HG03039 (cell line): Measurements from ENCODE around the gene ADPRM.

Experiments
- ATAC-seq: cut with Tn5 transposase; IDR thresholded peaks from one replicate; pipeline ENCODE4 v1.9.1; 2021; ENCODE audit warnings: mild to moderate bottlenecking, moderate library complexity; ENCODE audit not compliant: unreplicated experiment

The ADPRM gene

DNA sequence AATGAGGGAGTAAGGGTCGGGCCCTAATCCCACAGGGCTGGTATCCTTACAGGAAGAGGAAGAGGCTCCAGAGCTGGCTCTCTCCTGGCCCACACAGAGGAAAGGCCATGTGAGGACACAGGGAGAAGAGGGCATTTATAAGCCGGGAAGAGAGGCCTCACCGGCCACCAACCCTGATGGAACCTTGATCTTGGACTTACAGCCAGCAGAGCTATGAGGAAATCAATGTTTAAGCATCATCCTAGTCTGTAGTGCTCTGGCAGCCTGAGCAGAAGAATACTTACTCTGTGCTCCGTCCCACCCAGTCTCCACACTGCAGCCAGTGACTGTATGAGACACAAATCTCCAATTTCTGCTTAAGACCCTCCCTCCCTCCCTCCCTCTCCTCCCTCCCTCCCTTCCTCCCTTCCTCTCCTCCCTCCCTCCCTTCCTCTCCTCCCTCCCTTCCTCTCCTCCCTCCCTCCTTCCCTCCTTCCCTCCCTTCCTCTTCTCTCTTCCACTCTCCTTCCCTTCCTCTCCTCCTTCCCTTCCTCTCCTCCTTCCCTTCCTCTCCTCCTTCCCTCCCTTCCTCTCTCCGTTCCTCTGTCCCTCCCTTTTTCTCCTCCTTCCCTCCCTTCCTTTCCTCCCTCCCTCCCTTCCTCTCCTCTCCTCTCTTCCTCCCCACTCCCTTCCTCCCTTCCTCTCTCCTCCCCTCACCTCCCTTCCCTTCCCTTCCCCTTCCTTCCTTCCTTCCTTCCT is 41.3 kb downstream of the ADPRM start:
- no peak for ATAC-seq

DNA sequence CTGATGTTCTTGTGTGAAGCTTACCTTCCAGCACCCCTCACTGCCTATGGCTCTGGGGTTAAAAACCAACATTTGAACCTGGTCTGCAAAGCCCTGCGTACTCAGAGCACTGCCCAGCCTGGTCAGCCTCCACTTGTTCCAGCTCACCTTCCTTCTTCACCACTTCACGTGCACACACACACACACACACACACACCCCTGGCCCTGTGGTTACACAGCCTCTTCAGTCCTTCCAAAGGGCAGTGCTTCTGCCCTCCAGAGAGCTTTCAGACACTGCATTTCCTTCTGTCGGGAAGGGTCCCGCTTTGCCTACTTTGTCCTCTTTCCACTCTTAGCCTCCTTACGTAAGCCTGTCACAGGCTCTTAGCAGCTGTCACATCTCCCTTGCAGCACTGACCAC is 42.0 kb downstream of the ADPRM start:
- no peak for ATAC-seq

DNA sequence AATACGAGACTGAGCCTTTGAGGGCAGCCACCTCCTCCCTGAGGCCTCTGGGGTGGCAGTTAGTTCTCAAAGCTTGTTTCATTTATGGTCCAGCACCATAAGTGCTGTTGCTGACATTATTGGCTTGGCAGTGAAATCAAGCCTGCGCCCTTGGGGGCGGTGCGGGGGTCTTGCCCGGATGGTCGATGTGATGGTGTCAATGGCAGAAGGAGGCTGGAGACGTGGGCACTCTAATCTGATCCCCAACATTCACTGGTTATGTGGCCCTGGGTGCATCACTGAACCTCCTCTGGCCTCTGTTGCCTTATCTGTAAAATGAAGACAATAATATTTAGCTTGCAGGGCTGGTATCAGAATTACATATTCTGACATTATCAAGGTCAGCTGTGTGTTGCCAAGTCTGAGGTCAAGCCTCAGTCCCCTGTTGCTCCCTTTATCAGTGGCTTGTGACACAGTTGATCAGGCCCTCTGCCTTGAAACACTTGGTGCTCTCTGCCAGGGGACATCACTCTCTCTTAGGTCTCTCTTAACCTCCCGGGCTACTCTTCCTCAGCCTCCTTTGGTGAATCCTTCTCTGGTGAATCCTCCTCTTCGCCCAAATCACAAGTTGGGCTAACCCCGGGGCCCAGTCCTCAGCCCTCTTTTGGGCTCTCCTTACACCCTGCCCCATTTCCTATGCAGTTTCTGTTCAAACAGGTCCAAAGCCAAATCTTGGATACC is 44.2 kb downstream of the ADPRM start:
- no peak for ATAC-seq

DNA sequence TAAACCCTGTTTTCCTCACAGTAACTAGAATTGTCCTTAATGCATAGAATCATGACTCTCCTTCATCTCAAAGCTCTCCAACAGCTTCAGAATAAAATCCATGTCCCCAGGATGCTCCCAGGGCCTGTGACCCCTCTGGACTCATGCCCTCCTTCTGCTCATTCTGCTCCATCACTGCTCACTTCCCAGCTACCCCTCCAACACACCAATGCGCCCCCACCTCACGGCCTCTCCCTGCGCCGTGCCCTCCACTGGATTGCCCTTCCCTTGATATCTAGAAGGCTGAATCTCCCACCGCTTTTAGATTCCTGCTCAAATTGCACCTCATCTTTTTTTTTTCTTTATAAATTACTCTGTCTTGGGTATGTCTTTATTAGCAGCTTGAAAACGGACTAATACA is 45.0 kb downstream of the ADPRM start:
- no peak for ATAC-seq

DNA sequence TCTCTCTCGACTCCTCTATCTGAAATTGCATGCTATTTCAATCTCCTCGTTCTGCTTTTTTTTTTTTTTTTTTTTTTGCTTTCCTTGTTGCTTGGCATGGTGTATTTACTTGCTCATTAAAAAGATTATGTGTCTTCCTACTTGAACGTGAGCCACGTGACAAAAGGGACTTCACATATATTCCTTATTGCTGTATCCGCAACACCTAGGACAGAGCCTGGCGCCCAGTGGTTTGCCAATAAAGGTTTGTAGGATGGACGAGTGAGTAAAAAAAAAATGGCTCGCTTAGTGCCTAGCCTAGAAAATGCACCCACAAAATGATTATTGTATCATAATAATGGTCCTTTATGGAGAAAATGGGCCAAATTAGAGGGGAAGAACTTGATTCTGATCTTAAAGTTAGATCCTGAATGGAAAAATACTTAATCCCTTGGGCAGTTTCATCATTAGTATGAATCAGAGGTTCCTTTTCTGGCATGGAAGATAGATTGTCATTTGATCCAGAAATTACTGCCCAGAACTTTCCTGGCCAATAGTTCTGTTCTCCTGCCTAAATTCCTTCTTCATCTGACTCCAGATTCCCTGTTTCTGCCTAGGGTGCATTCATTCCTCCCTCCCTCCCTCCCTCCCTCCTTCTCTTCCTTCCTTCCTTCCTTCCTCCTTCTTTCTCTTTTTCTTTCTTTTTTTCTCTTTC is 46.1 kb downstream of the ADPRM start:
- ATAC-seq, result no peak

DNA sequence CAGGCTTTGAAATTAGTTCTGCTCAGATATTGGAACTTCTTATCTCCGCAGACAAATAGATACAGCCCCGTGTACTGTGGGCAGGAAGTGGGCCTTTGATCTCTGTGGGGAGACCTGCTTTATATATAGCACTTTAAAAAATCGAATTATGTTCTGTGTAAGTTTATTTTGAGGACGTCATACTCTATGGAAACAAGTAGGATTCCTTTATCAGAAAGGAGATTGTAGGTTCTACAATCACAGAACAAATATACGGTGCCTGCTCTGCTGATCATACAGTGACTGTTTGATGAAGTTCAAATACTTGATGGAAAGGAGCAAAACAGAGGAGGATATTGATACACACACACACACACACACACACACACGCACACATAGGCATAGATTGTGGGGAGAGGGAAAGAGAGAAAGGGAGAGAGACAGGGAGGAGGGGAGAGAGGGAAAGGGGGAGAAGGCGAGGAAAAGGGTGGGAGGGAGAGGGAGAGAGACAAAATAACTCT is 47.2 kb downstream of the ADPRM start:
- ATAC-seq, result no peak

DNA sequence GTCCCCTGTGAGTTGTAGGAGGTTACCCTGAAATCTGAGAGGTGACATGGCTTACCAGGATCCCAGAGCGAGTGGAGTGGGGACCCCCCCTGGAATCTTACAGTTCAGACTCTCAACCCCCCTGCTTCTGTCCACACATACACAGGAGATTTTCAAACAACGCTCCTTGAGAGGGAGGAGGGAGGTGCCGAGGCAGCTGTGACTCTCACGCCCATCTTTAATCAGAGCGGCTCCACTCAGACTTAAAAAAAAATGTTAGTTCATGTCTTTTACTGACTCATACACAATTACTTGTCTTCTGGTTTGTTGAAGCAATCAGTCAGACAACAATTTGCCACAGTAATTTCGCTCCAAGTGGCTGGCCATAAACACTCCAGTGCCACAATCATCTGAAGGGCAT is 47.8 kb downstream of the ADPRM start:
- no peak for ATAC-seq

DNA sequence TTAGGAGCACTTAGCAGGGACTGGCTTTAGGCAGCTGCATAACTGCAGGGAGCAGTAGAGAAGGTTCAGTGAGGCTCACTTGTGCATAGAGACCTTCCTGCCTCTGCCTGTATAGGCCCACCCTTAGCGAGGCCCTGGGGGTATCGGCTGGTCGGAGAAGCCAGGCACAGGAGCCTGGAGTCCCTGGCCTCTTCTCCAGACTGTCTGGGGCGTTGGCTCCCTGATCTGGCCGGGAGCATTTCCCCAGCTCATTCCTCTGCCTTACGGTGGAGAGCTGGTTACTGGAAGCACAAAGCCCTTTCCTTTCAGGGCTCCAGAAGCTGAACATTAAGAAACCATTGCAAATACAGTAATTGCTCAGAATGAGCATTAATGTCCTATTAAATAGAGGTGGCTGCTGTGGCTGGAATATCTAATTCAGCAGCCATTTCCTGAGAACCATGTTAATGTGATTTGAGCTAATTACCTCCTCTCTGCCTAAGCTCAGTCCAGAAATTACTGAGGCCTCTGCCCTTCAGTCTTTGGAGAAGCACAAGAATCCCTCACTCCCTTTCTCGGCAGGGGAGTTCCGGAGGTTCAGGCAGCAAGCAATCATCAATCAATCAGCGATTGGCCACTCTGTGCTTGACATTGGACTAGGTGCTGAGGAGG is 51.3 kb downstream of the ADPRM start:
- ATAC-seq, result no peak

DNA sequence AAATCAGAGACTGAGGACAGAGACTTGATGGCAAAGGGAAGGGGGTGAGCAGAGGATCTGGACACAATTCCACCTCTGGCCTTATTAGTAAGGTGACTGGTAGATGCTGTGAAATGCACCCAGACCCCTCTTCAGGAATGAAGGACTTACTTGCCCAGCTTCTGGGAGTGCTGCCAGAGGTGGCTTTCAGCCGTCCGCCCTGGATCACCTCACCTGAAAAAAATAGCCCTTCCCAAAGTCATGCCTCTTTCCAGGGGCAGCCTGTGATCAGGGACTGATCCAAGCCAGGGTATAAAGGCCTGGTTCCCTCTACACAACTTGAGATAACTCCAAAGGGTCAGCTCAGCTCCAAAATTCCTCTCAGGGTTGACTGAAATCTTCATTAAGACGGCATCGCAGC is 52.8 kb downstream of the ADPRM start:
- no peak for ATAC-seq

DNA sequence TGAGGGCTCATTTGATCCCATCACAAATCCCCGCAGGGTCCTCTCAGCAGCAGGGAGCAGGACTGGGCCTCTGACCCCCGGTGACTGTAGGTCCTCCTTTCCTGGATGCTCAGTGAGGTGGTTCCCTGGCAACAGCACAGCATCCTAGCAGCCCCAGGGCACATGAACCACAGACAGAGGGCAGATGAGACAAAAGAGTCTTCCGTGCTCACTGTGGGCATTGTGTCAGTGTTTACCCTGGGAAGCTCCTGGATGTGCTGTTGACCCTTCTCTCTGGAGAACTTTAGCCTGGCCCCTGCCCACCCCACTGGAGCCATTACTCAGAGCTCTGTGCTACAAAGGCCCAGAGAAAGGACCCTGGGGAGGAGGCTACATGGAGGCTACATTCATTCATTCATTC is 54.2 kb downstream of the ADPRM start:
- ATAC-seq, result no peak

DNA sequence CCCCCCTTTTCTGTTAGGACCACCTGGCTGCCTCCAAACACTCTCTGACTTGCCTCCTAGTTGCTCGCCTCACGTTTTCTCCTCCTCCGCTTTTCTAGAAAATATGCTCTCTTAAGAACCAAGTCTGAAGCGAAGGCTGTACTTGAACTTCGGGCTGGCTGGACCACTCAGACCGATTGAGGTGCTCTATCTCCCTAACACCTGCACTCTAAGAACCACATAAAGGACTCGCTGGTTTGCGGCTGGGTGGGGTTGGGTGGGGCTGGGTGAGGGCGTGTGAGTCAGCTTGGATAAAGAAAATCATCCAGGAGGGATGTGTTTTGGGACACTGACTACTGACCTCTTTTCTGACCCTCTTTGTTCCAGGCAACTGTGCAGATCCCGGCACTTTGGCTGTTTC is 55.3 kb downstream of the ADPRM start:
- no peak for ATAC-seq

DNA sequence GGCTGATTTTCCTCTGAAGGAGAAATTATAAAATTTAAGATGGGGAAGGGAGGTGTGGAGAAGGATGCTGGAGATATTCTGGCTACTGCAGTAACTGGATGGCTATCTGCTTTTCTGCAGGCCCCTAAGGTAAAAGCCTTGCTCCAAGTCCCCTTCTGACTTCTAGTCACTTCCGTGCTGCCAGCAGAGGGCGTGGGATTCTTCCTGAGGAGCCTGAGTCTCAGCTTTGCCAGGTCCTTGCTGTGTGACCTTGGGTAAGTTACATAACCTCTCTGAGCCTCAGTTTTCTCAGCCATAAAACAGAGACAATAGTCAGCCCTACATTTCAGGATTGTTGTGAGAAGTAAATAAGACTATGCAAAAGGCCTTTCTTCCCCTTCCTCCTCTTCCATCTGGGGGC is 56.7 kb downstream of the ADPRM start:
- no peak for ATAC-seq

DNA sequence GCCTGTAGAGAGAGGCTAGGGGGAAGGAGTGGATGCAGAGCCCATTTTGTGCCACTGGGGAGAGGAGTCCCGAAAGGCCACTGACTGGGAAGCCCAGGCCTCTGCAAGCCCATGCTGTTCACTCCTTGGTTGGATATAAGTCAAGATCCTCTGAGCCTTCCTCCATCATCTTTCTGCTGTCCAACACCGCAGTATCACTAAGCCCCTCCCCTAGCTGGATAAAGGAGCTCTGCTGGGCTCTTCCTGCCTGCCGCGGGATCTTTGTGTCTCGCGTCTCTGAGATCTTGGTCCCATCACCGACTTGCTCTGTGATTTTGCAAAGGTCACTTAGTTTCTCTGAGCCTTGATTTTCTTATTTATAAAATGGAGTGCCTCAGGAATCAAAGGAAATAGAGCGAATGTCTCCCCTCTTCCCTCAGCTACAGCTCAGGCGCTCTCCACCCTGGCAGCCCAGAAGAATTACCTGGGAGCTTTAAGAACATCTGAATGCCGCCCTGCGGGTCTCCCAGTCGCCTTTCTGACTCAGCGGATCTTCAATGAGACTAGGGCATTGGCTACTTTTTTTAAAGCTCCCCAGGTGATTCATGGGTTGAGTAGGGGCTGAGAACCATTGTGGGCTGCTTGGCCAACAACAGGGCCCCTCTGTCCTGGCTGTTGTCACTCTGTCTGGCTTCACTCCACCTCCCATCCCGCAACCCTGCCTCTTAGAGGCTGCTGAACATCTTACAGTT is 57.6 kb downstream of the ADPRM start:
- ATAC-seq, result no peak

DNA sequence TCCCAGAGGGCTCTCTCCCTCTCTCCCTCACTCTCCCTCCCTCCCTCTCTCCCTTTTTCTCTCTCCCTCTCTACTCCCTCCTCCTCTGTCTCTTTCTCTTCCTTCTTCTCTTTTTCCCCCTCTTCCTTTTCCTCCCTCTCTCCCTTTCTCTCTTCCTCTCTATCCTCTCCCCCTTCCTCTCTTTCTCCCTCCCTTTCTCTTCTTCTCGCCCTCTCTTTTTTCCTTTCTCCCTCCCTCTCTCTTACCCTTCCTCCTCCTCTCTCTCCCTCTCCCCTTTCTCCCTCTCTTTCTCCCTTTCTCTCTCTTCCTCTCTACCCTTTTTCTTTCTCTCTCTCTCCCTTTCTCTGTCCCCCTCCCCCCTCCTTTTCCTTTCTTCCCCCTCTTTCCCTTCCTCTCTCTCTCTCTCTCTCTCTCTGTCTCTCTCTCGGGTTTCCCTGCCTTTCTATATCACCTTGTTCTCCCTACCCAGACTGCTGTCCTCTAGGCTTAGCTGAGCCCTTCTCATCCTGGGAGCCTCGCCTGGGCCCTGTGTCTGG is 58.3 kb downstream of the ADPRM start:
- no peak for ATAC-seq

DNA sequence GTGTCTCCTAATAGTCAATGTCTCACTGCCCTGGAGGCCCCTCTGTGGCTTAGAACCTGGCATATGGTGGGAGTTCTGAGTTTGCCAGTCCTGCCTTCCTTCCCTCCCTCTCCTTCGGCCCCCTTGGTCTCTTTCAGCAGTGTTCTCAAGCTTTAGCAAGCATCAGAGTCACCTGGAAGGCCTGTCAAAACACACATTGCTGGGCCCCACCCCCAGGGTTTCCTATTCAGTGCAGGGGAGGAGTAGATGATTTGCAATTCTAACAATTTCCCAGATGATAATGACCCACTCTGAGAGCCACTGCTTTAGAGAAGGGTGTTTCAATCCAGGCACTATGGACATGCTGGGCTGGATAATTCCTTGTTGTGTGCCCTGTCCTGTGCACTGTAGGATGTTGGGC is 58.8 kb downstream of the ADPRM start:
- no peak for ATAC-seq

DNA sequence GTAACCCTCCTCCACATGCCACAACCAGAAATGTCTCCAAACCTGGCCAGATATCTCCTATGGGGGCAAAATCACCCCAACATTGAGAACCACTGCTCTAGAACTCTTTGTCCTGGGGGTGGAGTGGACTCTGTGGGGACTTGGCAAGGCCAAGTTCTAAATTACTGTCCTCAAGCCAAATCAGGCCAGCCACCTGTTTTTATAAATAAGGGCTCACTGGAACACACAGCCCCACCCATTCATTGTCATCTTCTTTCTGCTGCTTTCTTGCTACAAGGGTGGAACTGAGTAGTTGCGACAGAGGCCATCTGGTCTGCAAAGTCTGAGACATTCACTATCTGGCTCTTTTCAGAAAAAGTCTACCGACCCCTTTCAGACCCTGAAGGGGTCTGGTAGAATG is 59.2 kb downstream of the ADPRM start:
- ATAC-seq, result no peak

DNA sequence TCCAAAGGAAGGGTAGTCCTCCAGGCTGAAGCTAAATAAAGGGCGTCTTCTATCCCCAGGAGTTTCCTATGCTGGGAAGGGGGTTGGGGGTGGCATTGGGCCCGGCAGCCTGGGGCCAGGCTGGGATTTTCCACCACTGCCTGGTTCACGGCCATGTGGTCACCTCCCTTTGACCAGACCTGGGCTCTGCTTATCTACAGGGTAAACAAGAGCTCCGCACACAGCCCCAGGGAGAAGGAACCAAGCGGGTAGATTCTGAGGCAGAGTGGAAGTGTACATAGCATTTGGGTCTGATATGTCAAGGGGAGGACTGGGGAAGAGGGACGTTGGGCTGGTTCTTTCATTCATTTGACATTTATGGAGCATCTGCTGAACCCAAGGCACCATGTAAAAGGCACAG is 59.7 kb downstream of the ADPRM start:
- no peak for ATAC-seq

DNA sequence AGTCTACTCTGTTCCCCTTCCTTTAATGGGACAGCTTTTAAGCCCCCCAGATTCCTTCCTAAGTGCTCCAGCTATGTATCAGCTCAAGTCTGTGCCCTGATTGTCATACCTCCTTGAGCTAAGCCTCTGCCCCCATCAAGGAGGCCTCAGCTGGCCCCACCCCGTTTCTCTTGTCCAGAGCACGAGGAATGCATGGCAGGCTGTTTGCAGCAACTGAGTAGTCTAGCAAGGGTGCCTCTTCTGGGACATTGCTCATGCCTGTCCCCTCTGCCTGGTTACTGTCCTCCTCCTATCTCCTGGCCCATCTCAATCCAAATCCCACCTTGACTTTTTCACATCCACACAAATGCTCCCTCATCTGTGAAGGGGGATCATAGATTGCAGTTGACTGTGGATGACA is 60.3 kb downstream of the ADPRM start:
- no peak for ATAC-seq

DNA sequence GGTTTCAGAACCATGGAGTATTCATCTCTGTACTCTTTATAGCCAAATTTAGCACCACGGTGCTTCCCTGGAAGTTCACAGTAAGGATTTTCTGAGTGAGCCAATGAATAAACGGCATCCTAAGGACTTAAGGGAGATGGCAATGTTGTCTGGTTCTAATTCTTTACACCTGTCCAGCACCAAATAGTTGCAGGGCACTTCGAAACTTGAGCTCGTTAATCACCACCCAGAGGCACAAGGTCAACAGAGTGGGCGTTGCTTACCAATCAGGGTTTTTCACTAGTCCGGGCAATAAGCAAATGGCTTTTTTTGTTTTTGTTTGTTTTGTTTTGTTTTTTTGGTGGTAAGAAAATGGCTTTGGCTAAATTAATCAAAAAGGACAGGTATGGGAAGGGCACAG is 60.7 kb downstream of the ADPRM start:
- ATAC-seq, result no peak
